Adrenal gland (tissue), 5 donors: Measurements from ENCODE around the gene PKP3.

Experiments used
- POLR2A ChIP-seq, 2 donors: fragments of 450-650 bp; IDR thresholded peaks; one replicate each; pipeline ENCODE4 v1.6.1; 2017; ENCODE audit warnings: antibody characterized with exemption in 2 of 2, mild to moderate bottlenecking in 2 of 2, moderate library complexity in 1 of 2
- TF ChIP-seq, protein P1 (sequence below), 6 experiments: fragments of 450-650 bp in 4 of 6; fragments of 200-600 bp in 2 of 6; sonication (generic) in 1 of 6; IDR thresholded peaks; 1 replicate in 5 of 6; 2 replicates in 1 of 6; pipeline versions ENCODE4 v1.5.1 to v1.8.0; 2016 to 2021; ENCODE audit warnings: antibody characterized with exemption in 6 of 6, mild to moderate bottlenecking in 2 of 6, moderate library complexity in 1 of 6
- donor health status: DM: no; HTN: no; CAD: no.

DNA sequence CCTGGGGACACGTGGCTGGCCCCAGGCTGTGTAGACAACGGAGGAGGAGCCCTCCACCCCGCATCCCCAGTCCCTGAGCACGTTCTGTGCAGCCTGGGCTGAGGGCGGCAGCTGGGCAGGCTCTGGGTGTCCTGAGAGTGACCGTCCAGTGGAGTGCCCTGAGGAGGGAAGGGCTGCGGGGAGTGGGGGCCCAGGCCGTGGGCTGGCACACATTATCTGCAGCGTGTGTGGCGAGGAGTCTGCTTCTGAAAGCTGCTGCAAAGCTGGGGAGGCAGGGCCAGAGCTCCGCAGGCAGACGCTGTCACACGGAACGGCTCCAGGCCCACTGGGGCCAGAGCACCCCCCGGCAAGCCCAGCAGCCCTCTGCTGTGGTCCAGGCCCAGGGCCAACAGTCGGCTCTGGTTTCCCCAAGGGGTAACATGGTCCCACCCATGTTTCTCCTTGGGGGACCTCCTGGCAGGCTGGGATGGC, 48.6 kb downstream of the PKP3 start:
- TF ChIP-seq, protein P1, sequence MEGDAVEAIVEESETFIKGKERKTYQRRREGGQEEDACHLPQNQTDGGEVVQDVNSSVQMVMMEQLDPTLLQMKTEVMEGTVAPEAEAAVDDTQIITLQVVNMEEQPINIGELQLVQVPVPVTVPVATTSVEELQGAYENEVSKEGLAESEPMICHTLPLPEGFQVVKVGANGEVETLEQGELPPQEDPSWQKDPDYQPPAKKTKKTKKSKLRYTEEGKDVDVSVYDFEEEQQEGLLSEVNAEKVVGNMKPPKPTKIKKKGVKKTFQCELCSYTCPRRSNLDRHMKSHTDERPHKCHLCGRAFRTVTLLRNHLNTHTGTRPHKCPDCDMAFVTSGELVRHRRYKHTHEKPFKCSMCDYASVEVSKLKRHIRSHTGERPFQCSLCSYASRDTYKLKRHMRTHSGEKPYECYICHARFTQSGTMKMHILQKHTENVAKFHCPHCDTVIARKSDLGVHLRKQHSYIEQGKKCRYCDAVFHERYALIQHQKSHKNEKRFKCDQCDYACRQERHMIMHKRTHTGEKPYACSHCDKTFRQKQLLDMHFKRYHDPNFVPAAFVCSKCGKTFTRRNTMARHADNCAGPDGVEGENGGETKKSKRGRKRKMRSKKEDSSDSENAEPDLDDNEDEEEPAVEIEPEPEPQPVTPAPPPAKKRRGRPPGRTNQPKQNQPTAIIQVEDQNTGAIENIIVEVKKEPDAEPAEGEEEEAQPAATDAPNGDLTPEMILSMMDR (IDR thresholded peaks at IDR 0.05), result no peak
- TF ChIP-seq POLR2A (IDR thresholded peaks at IDR 0.05), result no peak
